Thoracic aorta (tissue), 2 donors: ENCODE measurements around the gene PPP1R17. TPM values are rescaled to one million over a fixed set of nuclear protein-coding genes. Genes with fewer than 3 reads are reported as not detected.

Experiments
- ATAC-seq: fragments of 150-250 bp; one replicate; pipeline ENCODE4 v1.8.0; 2017; ENCODE audit warnings: low read depth; ENCODE audit not compliant: insufficient number of reproducible peaks, low FRiP score
- DNase-seq: peaks from one replicate; pipeline ENCODE4 v3.0.0-alpha.2; 2020; ENCODE audit warnings: low spot score
- H3K27ac ChIP-seq, 2 donors: fragments of 200-600 bp; sonication (generic); 1 replicate in 1 of 2; 2 replicates in 1 of 2; pipeline ENCODE4 v1.5.1; 2016; ENCODE audit warnings: mild to moderate bottlenecking in 2 of 2, moderate library complexity in 2 of 2
- H3K27me3 ChIP-seq: fragments of 200-600 bp; sonication (generic); replicated peaks from 2 replicates; pipeline ENCODE4 v1.6.0; 2016; ENCODE audit warnings: mild to moderate bottlenecking; ENCODE audit not compliant: insufficient read depth
- H3K36me3 ChIP-seq: fragments of 200-600 bp; sonication (generic); one replicate; pipeline ENCODE4 v1.5.1; 2016
- H3K4me1 ChIP-seq, 2 donors: fragments of 200-600 bp; sonication (generic); 1 replicate in 1 of 2; 2 replicates in 1 of 2; pipeline versions ENCODE4 v1.5.1 to v1.6.0; 2016; ENCODE audit warnings: low read depth in 2 of 2, mild to moderate bottlenecking in 1 of 2; ENCODE audit not compliant: control insufficient read depth in 1 of 2
- H3K4me3 ChIP-seq: fragments of 200-600 bp; sonication (generic); 2 replicates; pipeline ENCODE4 v1.5.1; 2016; ENCODE audit warnings: mild to moderate bottlenecking
- H3K9me3 ChIP-seq: fragments of 200-600 bp; sonication (generic); 2 replicates; pipeline ENCODE4 v1.5.1; 2016
- total RNA-seq, 2 donors: library from RNA; depleted of rRNA; stranded (reverse); fragments of >200 nt; gene quantifications; one replicate each; pipeline versions ENCODE4 v1.1.0 to v1.2.3, GENCODE V29; 2016
- TF ChIP-seq, protein P1 (sequence below): fragments of 200-600 bp; sonication (generic); IDR thresholded peaks from one replicate; pipeline ENCODE4 v1.5.1; 2019; ENCODE audit warnings: antibody characterized with exemption

The PPP1R17 gene
- total RNA-seq, 2 donors from 2014 or later: not detected

DNA sequence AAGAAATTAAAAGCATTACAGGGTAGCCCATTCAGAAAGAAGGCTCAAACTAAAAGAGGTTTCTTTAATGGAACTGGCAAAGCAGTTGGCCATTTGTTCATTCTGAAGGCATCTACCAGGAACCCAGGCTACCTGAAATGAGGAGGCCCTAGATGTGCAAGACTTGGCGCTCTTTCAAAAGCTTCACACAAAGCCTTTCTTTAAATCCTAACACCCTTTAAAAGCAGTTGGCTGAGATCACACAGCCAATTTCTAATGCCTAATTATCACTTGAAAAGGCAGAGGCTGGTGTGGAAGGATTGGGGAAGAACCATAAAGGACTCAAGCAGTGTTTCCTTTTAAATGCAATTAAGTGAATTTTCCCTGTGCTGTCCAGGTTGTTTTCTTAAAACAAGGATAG lies 23.2 kb downstream of the PPP1R17 start:
- Histone ChIP-seq H3K9me3 (no peaks in the 10 kb centered on the region), H3K36me3 (no peaks in the 10 kb centered on the region), H3K27me3 (no peaks in the 10 kb centered on the region), H3K27ac (no peak overlapping the region), H3K4me3 (no peak overlapping the region), H3K4me1 (no peaks in the 10 kb centered on the region)
- ATAC-seq (no peak), DNase-seq (no peak)
- TF ChIP-seq, protein P1, sequence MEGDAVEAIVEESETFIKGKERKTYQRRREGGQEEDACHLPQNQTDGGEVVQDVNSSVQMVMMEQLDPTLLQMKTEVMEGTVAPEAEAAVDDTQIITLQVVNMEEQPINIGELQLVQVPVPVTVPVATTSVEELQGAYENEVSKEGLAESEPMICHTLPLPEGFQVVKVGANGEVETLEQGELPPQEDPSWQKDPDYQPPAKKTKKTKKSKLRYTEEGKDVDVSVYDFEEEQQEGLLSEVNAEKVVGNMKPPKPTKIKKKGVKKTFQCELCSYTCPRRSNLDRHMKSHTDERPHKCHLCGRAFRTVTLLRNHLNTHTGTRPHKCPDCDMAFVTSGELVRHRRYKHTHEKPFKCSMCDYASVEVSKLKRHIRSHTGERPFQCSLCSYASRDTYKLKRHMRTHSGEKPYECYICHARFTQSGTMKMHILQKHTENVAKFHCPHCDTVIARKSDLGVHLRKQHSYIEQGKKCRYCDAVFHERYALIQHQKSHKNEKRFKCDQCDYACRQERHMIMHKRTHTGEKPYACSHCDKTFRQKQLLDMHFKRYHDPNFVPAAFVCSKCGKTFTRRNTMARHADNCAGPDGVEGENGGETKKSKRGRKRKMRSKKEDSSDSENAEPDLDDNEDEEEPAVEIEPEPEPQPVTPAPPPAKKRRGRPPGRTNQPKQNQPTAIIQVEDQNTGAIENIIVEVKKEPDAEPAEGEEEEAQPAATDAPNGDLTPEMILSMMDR: no peak

DNA sequence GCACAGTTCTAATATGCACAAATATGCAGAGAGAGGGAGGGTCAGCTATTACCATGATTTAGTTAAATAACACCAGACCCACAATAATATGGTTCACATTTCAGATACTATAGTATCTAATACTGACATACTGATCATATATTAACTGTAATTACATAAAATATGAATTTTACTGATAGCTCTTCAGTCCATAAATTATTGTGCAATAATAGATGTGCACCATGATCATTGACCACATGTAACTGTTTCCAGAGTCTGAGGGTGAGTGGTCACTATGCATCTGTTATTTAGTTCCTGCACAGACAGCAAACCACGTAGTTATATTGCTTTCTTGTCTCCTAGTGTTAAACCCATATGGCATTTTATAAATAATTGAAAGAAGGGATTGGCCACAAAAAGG lies 29.3 kb downstream of the PPP1R17 start:
- Histone ChIP-seq H3K4me3 (no peak overlapping the region), H3K36me3 (no peaks in the 10 kb centered on the region), H3K4me1 (no peaks in the 10 kb centered on the region), H3K27ac (no peak overlapping the region), H3K9me3 (no peaks in the 10 kb centered on the region), H3K27me3 (no peaks in the 10 kb centered on the region)
- DNase-seq (no peak), ATAC-seq (no peak)
- TF ChIP-seq, protein P1: no peak

GRCh38 chr7:31720366-31720765 lies 33.4 kb downstream of the PPP1R17 start:
- Histone ChIP-seq H3K4me3 (no peak overlapping the region), H3K4me1 (no peaks in the 10 kb centered on the region), H3K36me3 (no peaks in the 10 kb centered on the region), H3K27me3 (no peaks in the 10 kb centered on the region), H3K9me3 (no peaks in the 10 kb centered on the region), H3K27ac (no peak overlapping the region)
- DNase-seq (no peak), ATAC-seq (no peak)
- TF ChIP-seq, protein P1: no peak

- Histone ChIP-seq H3K4me1 (no peaks in the 10 kb centered on the region), H3K9me3 (no peaks in the 10 kb centered on the region), H3K4me3 (no peak overlapping the region), H3K27me3 (no peaks in the 10 kb centered on the region), H3K36me3 (no peaks in the 10 kb centered on the region), H3K27ac (no peak overlapping the region)
- ATAC-seq (no peak), DNase-seq (no peak)
- TF ChIP-seq, protein P1: no peak
Measured at GRCh38 chr7:31724696-31725095, 37.7 kb downstream of the PPP1R17 start.

DNA sequence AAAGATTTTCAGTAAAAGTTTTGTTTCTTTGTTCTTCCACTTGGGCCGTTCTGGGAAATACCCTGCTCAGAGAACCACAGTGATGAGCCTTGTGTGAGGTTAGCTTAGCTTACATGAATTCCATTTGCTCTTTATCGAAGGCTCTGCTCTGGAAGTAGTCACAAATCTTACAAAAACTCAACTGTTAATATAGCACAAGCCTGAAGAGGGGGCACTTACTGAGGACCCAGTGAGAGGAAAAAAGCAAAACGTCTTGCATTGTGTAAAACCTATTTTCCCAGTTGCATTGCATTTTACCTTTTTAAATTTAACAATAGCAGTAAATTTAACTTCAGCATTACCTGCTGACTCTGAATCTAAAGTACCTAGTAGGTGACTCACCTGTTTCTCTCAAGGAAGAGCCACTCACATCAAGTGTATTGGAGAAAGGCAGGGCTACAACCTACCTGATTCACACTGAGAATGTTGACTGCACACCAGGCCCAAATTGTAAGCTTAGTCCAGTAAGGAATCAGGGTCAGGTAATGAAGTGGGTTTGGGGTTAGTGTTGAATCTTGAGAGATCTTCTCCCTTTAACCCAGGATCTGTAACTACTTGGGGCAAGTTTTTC lies 42.3 kb downstream of the PPP1R17 start:
- Histone ChIP-seq H3K36me3 (no peaks in the 10 kb centered on the region), H3K4me3 (no peak overlapping the region), H3K27ac (no peak overlapping the region), H3K9me3 (no peaks in the 10 kb centered on the region), H3K27me3 (no peaks in the 10 kb centered on the region), H3K4me1 (no peaks in the 10 kb centered on the region)
- TF ChIP-seq, protein P1: no peak
- DNase-seq: no peak
- no peak for ATAC-seq
